Activated CD4-positive, alpha-beta T cell treated with anti-CD3 and anti-CD28 coated beads for 1 hour (primary cell): Measurements from ENCODE around the gene SEZ6L2.
A peak's percentile ranks its signal among the peaks of the same experiment; 100 is the strongest.
"Not testable (repeated sequence)": the region's sequence is repeated elsewhere in the genome, so short reads cannot be mapped to it uniquely, and the experiment has no call there.

Experiments
- DNase-seq: peaks from one replicate; pipeline ENCODE4 v3.0.0-alpha.2; 2020

The SEZ6L2 gene

GRCh38 chr16:29849505-29849904 is 49.8 kb downstream of the SEZ6L2 start:
- DNase-seq = no peak

GRCh38 chr16:29848420-29849297 is 50.7 kb downstream of the SEZ6L2 start:
- DNase-seq = peak; percentile 76

GRCh38 chr16:29845656-29846055 is 53.7 kb downstream of the SEZ6L2 start:
- DNase-seq = no peak

GRCh38 chr16:29844575-29845331 is 54.6 kb downstream of the SEZ6L2 start:
- no peak for DNase-seq

GRCh38 chr16:29843931-29844330 is 55.4 kb downstream of the SEZ6L2 start:
- DNase-seq = no peak

GRCh38 chr16:29842732-29843346 is 56.5 kb downstream of the SEZ6L2 start:
- no peak for DNase-seq

- no peak for DNase-seq
Measured at GRCh38 chr16:29841631-29842030, 57.7 kb downstream of the SEZ6L2 start.

GRCh38 chr16:29840240-29840639 is 59.1 kb downstream of the SEZ6L2 start:
- DNase-seq = no peak

- DNase-seq = no peak
Measured at GRCh38 chr16:29839822-29840221, 59.5 kb downstream of the SEZ6L2 start.

GRCh38 chr16:29837841-29838240 is 61.5 kb downstream of the SEZ6L2 start:
- no peak for DNase-seq

- no peak for DNase-seq
Measured at GRCh38 chr16:29836623-29837022, 62.7 kb downstream of the SEZ6L2 start.

- no peak for DNase-seq
Measured at GRCh38 chr16:29835926-29836325, 63.4 kb downstream of the SEZ6L2 start.

GRCh38 chr16:29834079-29834478 is 65.3 kb downstream of the SEZ6L2 start:
- DNase-seq = no peak

- DNase-seq = not testable (repeated sequence)
Measured at GRCh38 chr16:29833219-29833618, 66.1 kb downstream of the SEZ6L2 start.

- DNase-seq = no peak
Measured at GRCh38 chr16:29831490-29831889, 67.9 kb downstream of the SEZ6L2 start.

- DNase-seq = no peak
Measured at GRCh38 chr16:29830774-29831173, 68.6 kb downstream of the SEZ6L2 start.

- DNase-seq = no peak
Measured at GRCh38 chr16:29826342-29826695, 73.0 kb downstream of the SEZ6L2 start.

- no peak for DNase-seq
Measured at GRCh38 chr16:29825145-29826044, 74.0 kb downstream of the SEZ6L2 start.

GRCh38 chr16:29824589-29825144 is 74.7 kb downstream of the SEZ6L2 start:
- DNase-seq = no peak

- no peak for DNase-seq
Measured at GRCh38 chr16:29821643-29822115, 77.7 kb downstream of the SEZ6L2 start.
